HG02678 (cell line): ENCODE data around the gene HIVEP3.

Experiments used
- ATAC-seq: cut with Tn5 transposase; IDR thresholded peaks from one replicate; pipeline ENCODE4 v1.9.1; 2021; ENCODE audit warnings: mild to moderate bottlenecking, moderate library complexity; ENCODE audit not compliant: unreplicated experiment

HIVEP3 gene

GRCh38 chr1:41528106-41528505 lies 390.6 kb downstream of the HIVEP3 start:
- ATAC-seq, result no peak

GRCh38 chr1:41526956-41527561 lies 391.7 kb downstream of the HIVEP3 start:
- no peak for ATAC-seq

GRCh38 chr1:41525891-41526587 lies 392.7 kb downstream of the HIVEP3 start:
- no peak for ATAC-seq

- ATAC-seq, result no peak
These were observed 393.7 kb downstream of the HIVEP3 start for GRCh38 chr1:41524676-41525675.

GRCh38 chr1:41523949-41524675 lies 394.6 kb downstream of the HIVEP3 start:
- no peak for ATAC-seq

GRCh38 chr1:41523071-41523470 lies 395.7 kb downstream of the HIVEP3 start:
- ATAC-seq, result no peak

GRCh38 chr1:41521766-41522165 lies 397.0 kb downstream of the HIVEP3 start:
- no peak for ATAC-seq

GRCh38 chr1:41520951-41521752 lies 397.6 kb downstream of the HIVEP3 start:
- no peak for ATAC-seq

- ATAC-seq, result no peak
These were observed 399.1 kb downstream of the HIVEP3 start for GRCh38 chr1:41519667-41520066.

- ATAC-seq, result no peak
These were observed 400.3 kb downstream of the HIVEP3 start for GRCh38 chr1:41518471-41518870.

GRCh38 chr1:41517062-41517438 lies 401.7 kb downstream of the HIVEP3 start:
- ATAC-seq, result no peak

- ATAC-seq, result peak; percentile 77
These were observed 402.3 kb downstream of the HIVEP3 start for GRCh38 chr1:41516168-41517061.

GRCh38 chr1:41515778-41516167 lies 402.9 kb downstream of the HIVEP3 start:
- no peak for ATAC-seq

GRCh38 chr1:41515131-41515678 lies 403.5 kb downstream of the HIVEP3 start:
- ATAC-seq, result no peak

GRCh38 chr1:41514381-41514780 lies 404.3 kb downstream of the HIVEP3 start:
- no peak for ATAC-seq

- ATAC-seq, result no peak
These were observed 405.4 kb downstream of the HIVEP3 start for GRCh38 chr1:41513383-41513735.

- no peak for ATAC-seq
These were observed 405.9 kb downstream of the HIVEP3 start for GRCh38 chr1:41512701-41513382.

GRCh38 chr1:41511239-41511540 lies 407.5 kb downstream of the HIVEP3 start:
- no peak for ATAC-seq
